ENCODE results near the gene CADPS.

The CADPS gene

GRCh38 chr3:62570888-62571287, 304.3 kb downstream of the CADPS start:
- TF ChIP-seq CTCF (IDR thresholded peaks at IDR 0.05) = no peak

- no peak for TF ChIP-seq CTCF (IDR thresholded peaks at IDR 0.05)
Measured at GRCh38 chr3:62569609-62570008, 305.6 kb downstream of the CADPS start.

- TF ChIP-seq CTCF (IDR thresholded peaks at IDR 0.05) = no peak
Measured at GRCh38 chr3:62567097-62568021, 307.9 kb downstream of the CADPS start.

GRCh38 chr3:62566022-62566557, 309.1 kb downstream of the CADPS start:
- no peak for TF ChIP-seq CTCF (IDR thresholded peaks at IDR 0.05)

- no peak for TF ChIP-seq CTCF (IDR thresholded peaks at IDR 0.05)
Measured at GRCh38 chr3:62562596-62562995, 312.6 kb downstream of the CADPS start.

- TF ChIP-seq CTCF (IDR thresholded peaks at IDR 0.05) = no peak
Measured at GRCh38 chr3:62562017-62562416, 313.2 kb downstream of the CADPS start.

- TF ChIP-seq CTCF (IDR thresholded peaks at IDR 0.05) = peak; percentile 60
Measured at GRCh38 chr3:62559831-62560445, 315.3 kb downstream of the CADPS start.
